Astrocyte (in vitro differentiated cells and primary cell): ENCODE data around the gene L3MBTL2.

Experiments used
- EZH2 ChIP-seq: IDR thresholded peaks from 2 replicates; pipeline ENCODE4 v1.6.1; 2012; ENCODE audit warnings: mild to moderate bottlenecking, low read length, inconsistent platforms; ENCODE audit not compliant: insufficient read depth
- TF ChIP-seq, protein P1 (sequence below): IDR thresholded peaks from 2 replicates; pipeline ENCODE4 v1.5.1; 2011; ENCODE audit warnings: low read depth, mild to moderate bottlenecking, inconsistent platforms, low read length, moderate library complexity; ENCODE audit not compliant: insufficient read depth

GRCh38 chr22:41197038-41197972 lies 7.8 kb upstream of the L3MBTL2 start:
- no peak for TF ChIP-seq EZH2
- TF ChIP-seq, protein P1, sequence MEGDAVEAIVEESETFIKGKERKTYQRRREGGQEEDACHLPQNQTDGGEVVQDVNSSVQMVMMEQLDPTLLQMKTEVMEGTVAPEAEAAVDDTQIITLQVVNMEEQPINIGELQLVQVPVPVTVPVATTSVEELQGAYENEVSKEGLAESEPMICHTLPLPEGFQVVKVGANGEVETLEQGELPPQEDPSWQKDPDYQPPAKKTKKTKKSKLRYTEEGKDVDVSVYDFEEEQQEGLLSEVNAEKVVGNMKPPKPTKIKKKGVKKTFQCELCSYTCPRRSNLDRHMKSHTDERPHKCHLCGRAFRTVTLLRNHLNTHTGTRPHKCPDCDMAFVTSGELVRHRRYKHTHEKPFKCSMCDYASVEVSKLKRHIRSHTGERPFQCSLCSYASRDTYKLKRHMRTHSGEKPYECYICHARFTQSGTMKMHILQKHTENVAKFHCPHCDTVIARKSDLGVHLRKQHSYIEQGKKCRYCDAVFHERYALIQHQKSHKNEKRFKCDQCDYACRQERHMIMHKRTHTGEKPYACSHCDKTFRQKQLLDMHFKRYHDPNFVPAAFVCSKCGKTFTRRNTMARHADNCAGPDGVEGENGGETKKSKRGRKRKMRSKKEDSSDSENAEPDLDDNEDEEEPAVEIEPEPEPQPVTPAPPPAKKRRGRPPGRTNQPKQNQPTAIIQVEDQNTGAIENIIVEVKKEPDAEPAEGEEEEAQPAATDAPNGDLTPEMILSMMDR, result no peak
